GM12892 (cell line): ENCODE measurements around the gene VCL.

Experiments
- POLR2A ChIP-seq: IDR thresholded peaks from 2 replicates; pipeline ENCODE4 v1.6.1; 2011; ENCODE audit warnings: low read depth, low read length, control low read depth
- POLR2AphosphoS5 ChIP-seq: IDR thresholded peaks from 2 replicates; pipeline ENCODE4 v1.6.1; 2011; ENCODE audit warnings: low read depth, low read length, control low read depth
- TAF1 ChIP-seq: IDR thresholded peaks from 2 replicates; pipeline ENCODE4 v1.6.1; 2011; ENCODE audit warnings: low read depth, mild to moderate bottlenecking, control low read depth, low read length, borderline replicate concordance

- TF ChIP-seq POLR2AphosphoS5 (no peak), POLR2A (no peak), TAF1 (no peak)
Observed at GRCh38 chr10:74160013-74160412, 162.1 kb downstream of the VCL start.
